Activated T-helper 2 cell treated with anti-CD3 and anti-CD28 coated beads, Interferon-gamma antibody, Interleukin-2, Interleukin-4, amounts not matched to agents 10 μg/mL and 5 μg/mL and 100 μg/mL, durations not matched to agents 14 hours and 24 hours and 36 hours (primary cell): ENCODE data around the gene CD53. TPM values are rescaled to one million over a fixed set of nuclear protein-coding genes. Genes with fewer than 3 reads are reported as not detected.
"Not testable (repeated sequence)": the region's sequence is repeated elsewhere in the genome, so short reads cannot be mapped to it uniquely, and the experiment has no call there.

Experiments
- DNase-seq: peaks from one replicate; pipeline ENCODE4 v3.0.0; 2021; ENCODE audit warnings: low spot score
- H3K27ac Mint-ChIP-seq: one replicate; pipeline ENCODE4 v1.8.0; 2021; ENCODE audit warnings: mixed read lengths
- H3K27me3 Mint-ChIP-seq: one replicate; pipeline ENCODE4 v1.8.0; 2021; ENCODE audit warnings: low read depth, mixed read lengths
- H3K36me3 Mint-ChIP-seq: one replicate; pipeline ENCODE4 v1.8.0; 2021; ENCODE audit warnings: low read depth, mixed read lengths
- H3K4me1 Mint-ChIP-seq: one replicate; pipeline ENCODE4 v1.8.0; 2021; ENCODE audit warnings: low read depth, mixed read lengths
- H3K4me3 Mint-ChIP-seq: one replicate; pipeline ENCODE4 v1.8.0; 2021; ENCODE audit warnings: low read depth, mild to moderate bottlenecking, moderate library complexity, mixed read lengths
- H3K9me3 Mint-ChIP-seq: one replicate; pipeline ENCODE4 v1.8.0; 2021; ENCODE audit warnings: mixed read lengths
- intact Hi-C: fragments of 100-400 bp; cut with micrococcal nuclease; formaldehyde crosslinking; loops from one replicate; pipeline ENCODE4 v1.15.1; 2023
- total RNA-seq: library from RNA; stranded (reverse); gene quantifications from 2 replicates; pipeline ENCODE4 v1.2.3, GENCODE V29; 2022

CD53 gene
- total RNA-seq, 1 donor from 2014 or later, result 165 TPM

- peaks cover 26% of the 10 kb centered on the region for H3K36me3 Mint-ChIP-seq
- DNase-seq, H3K27me3 Mint-ChIP-seq, H3K27ac Mint-ChIP-seq, intact Hi-C loops, H3K4me3 Mint-ChIP-seq, H3K4me1 Mint-ChIP-seq: not testable (repeated sequence)
- H3K9me3 Mint-ChIP-seq, result peaks cover 46% of the 10 kb centered on the region
Measured at GRCh38 chr1:110931097-110931496, 58.1 kb downstream of the CD53 start.

DNA sequence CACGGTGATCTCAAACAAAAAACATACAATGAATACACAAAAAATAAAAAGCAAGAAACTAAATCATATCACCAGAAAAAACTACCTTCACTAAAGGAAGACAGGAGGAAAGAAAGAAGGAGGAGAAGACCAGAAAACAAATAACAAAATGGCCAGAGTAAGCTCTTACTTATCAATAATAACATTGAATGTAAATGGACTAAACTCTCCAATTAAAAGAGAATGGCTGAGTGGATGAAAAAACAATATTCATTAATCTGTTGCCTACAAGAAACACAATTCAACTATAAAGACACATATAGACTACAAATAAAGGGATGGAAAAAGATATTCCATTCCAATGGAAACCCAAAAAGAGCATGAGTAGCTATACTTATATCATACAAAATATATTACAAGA lies 63.6 kb downstream of the CD53 start:
- peaks cover 44% of the 10 kb centered on the region for H3K9me3 Mint-ChIP-seq
- no peaks in the 10 kb centered on the region for H3K4me1 Mint-ChIP-seq
- peaks cover 13% of the 10 kb centered on the region for H3K36me3 Mint-ChIP-seq
- intact Hi-C loops, result no loop called here
- peaks cover 4% of the 10 kb centered on the region for H3K27me3 Mint-ChIP-seq
- no peak overlapping the region for H3K27ac Mint-ChIP-seq
- no peak for DNase-seq
- no peak overlapping the region for H3K4me3 Mint-ChIP-seq

- Mint-ChIP-seq H3K27ac (no peak overlapping the region), H3K9me3 (peaks cover 2% of the 10 kb centered on the region), H3K27me3 (no peaks in the 10 kb centered on the region), H3K4me3 (no peak overlapping the region), H3K4me1 (peaks cover 2% of the 10 kb centered on the region), H3K36me3 (peaks cover 38% of the 10 kb centered on the region)
- no peak for DNase-seq
- intact Hi-C loops, result no loop called here
Measured at GRCh38 chr1:110944806-110945205, 71.9 kb downstream of the CD53 start.

DNA sequence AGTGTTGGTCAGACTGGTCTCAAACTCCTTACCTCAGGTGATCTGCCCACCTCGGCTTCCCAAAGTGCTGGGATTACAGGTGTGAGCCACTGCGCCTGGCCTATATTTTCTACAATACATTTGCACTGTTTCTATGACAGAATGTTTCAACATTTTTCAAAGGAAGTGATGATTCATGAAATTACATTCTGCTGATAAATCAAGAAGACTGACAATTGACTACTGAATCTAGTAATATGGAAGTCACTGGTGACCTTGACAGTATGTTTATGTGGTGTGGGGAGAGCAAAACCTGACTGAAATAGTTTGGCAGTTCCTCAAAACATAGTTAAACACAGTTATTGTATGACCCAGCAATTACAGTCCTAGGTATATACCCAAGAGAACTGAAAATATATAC lies 72.7 kb downstream of the CD53 start:
- Mint-ChIP-seq H3K27me3 (no peaks in the 10 kb centered on the region), H3K4me3 (no peak overlapping the region), H3K9me3 (no peaks in the 10 kb centered on the region), H3K27ac (no peak overlapping the region), H3K4me1 (peaks cover 4% of the 10 kb centered on the region), H3K36me3 (peaks cover 46% of the 10 kb centered on the region)
- DNase-seq, result no peak
- intact Hi-C loops, result no loop called here

- H3K27me3 Mint-ChIP-seq, result no peaks in the 10 kb centered on the region
- peaks cover 70% of the 10 kb centered on the region for H3K36me3 Mint-ChIP-seq
- no peak for DNase-seq
- no peak overlapping the region for H3K27ac Mint-ChIP-seq
- intact Hi-C loops, result no loop called here
- no peak overlapping the region for H3K4me3 Mint-ChIP-seq
- peaks cover 10% of the 10 kb centered on the region for H3K4me1 Mint-ChIP-seq
- H3K9me3 Mint-ChIP-seq, result no peaks in the 10 kb centered on the region
Measured at GRCh38 chr1:110948038-110948810, 75.3 kb downstream of the CD53 start.

Other genes with a start within 250 kb of the CD53 start
- gene KCNA3, start 198.2 kb upstream of the CD53 start, total RNA-seq, result 24.0 and 24.4 TPM in 2 replicates
- gene LRIF1, start 90.8 kb downstream of the CD53 start, total RNA-seq, result 15.2 and 15.7 TPM in 2 replicates